A549 (cell line): ENCODE measurements around the gene TMEM9. TPM values are rescaled to one million over a fixed set of nuclear protein-coding genes. Genes with fewer than 3 reads are reported as not detected.

Experiments used
- ATAC-seq, 2 experiments: fragments of 200-7000 bp in 1 of 2; fragments of >200 bp in 1 of 2; cut with Nextera tagmentation in 1 of 2; cut with Tn5 transposase in 1 of 2; 3 replicates each; pipeline versions ENCODE4 v1.8.0 to v1.9.1; 2018 to 2020; ENCODE audit warnings: mild to moderate bottlenecking in 1 of 2, moderate library complexity in 1 of 2
- CTCF ChIA-PET: fragments of 300-600 bp; sonication (Branson Sonifier 250); formaldehyde crosslinking; extraction: SDS; loops from one replicate; lab custom pipeline; 2021; ENCODE audit warnings: antibody characterized with exemption, inconsistent platforms; lab: Yijun Ruan, JAX
- POLR2A ChIA-PET: fragments of 350-600 bp; formaldehyde crosslinking; extraction: SDS; loops from one replicate; lab custom pipeline; 2021; ENCODE audit warnings: antibody characterized with exemption, inconsistent platforms; lab: Yijun Ruan, JAX
- DNase-seq, 2 experiments: peaks; one replicate each; pipeline versions ENCODE4 v3.0.0 to v3.0.0-alpha.2; 2011 to 2016; ENCODE audit warnings: low read depth in 1 of 2, low spot score in 1 of 2
- FAIRE-seq: peaks from 2 replicates; lab custom pipeline; 2011; peaks lifted over from hg19 to GRCh38; lab: Jason Lieb, UNC
- H3K27ac ChIP-seq, 2 experiments: fragments of >200 bp; sonication (Bioruptor Twin); formaldehyde crosslinking; 3 replicates each; pipeline ENCODE4 v1.5.1; 2016 to 2017
- H3K4me1 ChIP-seq: fragments of >200 bp; sonication (Bioruptor Twin); formaldehyde crosslinking; 3 replicates; pipeline ENCODE4 v1.6.1; 2016
- H3K4me2 ChIP-seq: fragments of >200 bp; sonication (Bioruptor Twin); formaldehyde crosslinking; 3 replicates; pipeline ENCODE4 v1.6.1; 2016
- H3K4me3 ChIP-seq: fragments of >200 bp; sonication (Bioruptor Twin); formaldehyde crosslinking; 3 replicates; pipeline ENCODE4 v1.5.1; 2016
- H3K9me3 ChIP-seq: fragments of >200 bp; sonication (Bioruptor Twin); formaldehyde crosslinking; 3 replicates; pipeline ENCODE4 v1.6.1; 2016
- ATOH8 ChIP-seq: fragments of 250-450 bp; sonication (Bioruptor Pico); IDR thresholded peaks from 2 replicates; pipeline ENCODE4 v1.5.0; 2020; ENCODE audit warnings: low read depth, mild to moderate bottlenecking, moderate library complexity
- BCL3 ChIP-seq: fragments of >200 bp; sonication (Bioruptor Twin); formaldehyde crosslinking; IDR thresholded peaks from 3 replicates; pipeline ENCODE4 v1.6.1; 2016
- CBX2 ChIP-seq: fragments of 200-600 bp; sonication (generic); IDR thresholded peaks from 2 replicates; pipeline ENCODE4 v1.6.1; 2016; ENCODE audit warnings: low read depth, mild to moderate bottlenecking, borderline replicate concordance
- CHD4 ChIP-seq: fragments of 200-600 bp; sonication (generic); IDR thresholded peaks from 2 replicates; pipeline ENCODE4 v1.6.1; 2016; ENCODE audit warnings: antibody characterized with exemption, mild to moderate bottlenecking, borderline replicate concordance
- E2F6 ChIP-seq: IDR thresholded peaks from 2 replicates; pipeline ENCODE4 v1.6.1; 2012; ENCODE audit warnings: low read depth, borderline replicate concordance
- EP300 ChIP-seq, 2 experiments: fragments of >200 bp; sonication (Bioruptor Twin); formaldehyde crosslinking; IDR thresholded peaks; 2 replicates in 1 of 2; 3 replicates in 1 of 2; pipeline ENCODE4 v1.6.1; 2016 to 2017
- ESRRA ChIP-seq: fragments of 150-350 bp; IDR thresholded peaks from 2 replicates; pipeline ENCODE4 v1.6.1; 2014; ENCODE audit warnings: mild to moderate bottlenecking, low read length, borderline replicate concordance
- FOSL2 ChIP-seq, 2 experiments: fragments of 450-650 bp in 1 of 2; fragments of >200 bp in 1 of 2; sonication (Bioruptor Twin) in 1 of 2; formaldehyde crosslinking; IDR thresholded peaks; 2 replicates each; pipeline versions ENCODE4 v1.5.0 to v1.6.1; 2016 to 2020; ENCODE audit warnings: mild to moderate bottlenecking in 1 of 2, moderate library complexity in 1 of 2
- FOXS1 ChIP-seq: fragments of 250-450 bp; sonication (Bioruptor Pico); IDR thresholded peaks from 2 replicates; pipeline ENCODE4 v1.5.0; 2020; ENCODE audit warnings: mild to moderate bottlenecking, moderate library complexity
- GATA3 ChIP-seq: IDR thresholded peaks from 2 replicates; pipeline ENCODE4 v1.6.1; 2012; ENCODE audit warnings: borderline replicate concordance
- HES2 ChIP-seq: fragments of >200 bp; sonication (Bioruptor Twin); formaldehyde crosslinking; IDR thresholded peaks from 2 replicates; pipeline ENCODE4 v1.6.1; 2016
- HMGXB4 ChIP-seq: fragments of 250-450 bp; sonication (Bioruptor Pico); IDR thresholded peaks from 2 replicates; pipeline ENCODE4 v1.5.0; 2021; ENCODE audit warnings: mild to moderate bottlenecking, moderate library complexity, borderline replicate concordance
- HOXB13 ChIP-seq: fragments of 250-450 bp; sonication (Bioruptor Pico); IDR thresholded peaks from 2 replicates; pipeline ENCODE4 v1.5.0; 2020; ENCODE audit warnings: low read depth, mild to moderate bottlenecking, moderate library complexity
- HOXB5 ChIP-seq: fragments of 250-450 bp; sonication (Bioruptor Pico); IDR thresholded peaks from 2 replicates; pipeline ENCODE4 v1.5.0; 2020; ENCODE audit warnings: mild to moderate bottlenecking, moderate library complexity
- JUNB ChIP-seq: fragments of >200 bp; sonication (Bioruptor Twin); formaldehyde crosslinking; IDR thresholded peaks from 2 replicates; pipeline ENCODE4 v1.6.1; 2016
- KDM1A ChIP-seq: fragments of 200-600 bp; sonication (generic); IDR thresholded peaks from 2 replicates; pipeline ENCODE4 v1.6.1; 2016; ENCODE audit warnings: low read depth, mild to moderate bottlenecking
- MAFK ChIP-seq: fragments of 450-650 bp; IDR thresholded peaks from 2 replicates; pipeline ENCODE4 v1.6.1; 2014; ENCODE audit not compliant: partially characterized antibody
- MAZ ChIP-seq: fragments of 150-350 bp; IDR thresholded peaks from 2 replicates; pipeline ENCODE4 v1.6.1; 2014; ENCODE audit warnings: antibody characterized with exemption, low read depth, low read length, borderline replicate concordance
- MYC ChIP-seq: IDR thresholded peaks from 2 replicates; pipeline ENCODE4 v1.6.1; 2012; ENCODE audit warnings: mild to moderate bottlenecking, inconsistent platforms, low read length, improper control_type of control experiment, borderline replicate concordance
- NPAS2 ChIP-seq: fragments of 250-450 bp; sonication (Bioruptor Pico); IDR thresholded peaks from 2 replicates; pipeline ENCODE4 v1.8.0; 2022; ENCODE audit warnings: mild to moderate bottlenecking, moderate library complexity, borderline replicate concordance
- PBX3 ChIP-seq: IDR thresholded peaks from 2 replicates; pipeline ENCODE4 v1.6.1; 2012
- PHF8 ChIP-seq: fragments of 200-600 bp; sonication (generic); IDR thresholded peaks from 2 replicates; pipeline ENCODE4 v1.6.1; 2016; ENCODE audit warnings: low read depth, mild to moderate bottlenecking, antibody characterized with exemption, moderate library complexity, borderline replicate concordance
- POLR2A ChIP-seq: IDR thresholded peaks from 2 replicates; pipeline ENCODE4 v1.6.1; 2012; ENCODE audit warnings: mild to moderate bottlenecking, low read length
- RAD21 ChIP-seq, 2 experiments: fragments of >200 bp in 1 of 2; sonication (Bioruptor Twin) in 1 of 2; formaldehyde crosslinking in 1 of 2; IDR thresholded peaks in 1 of 2; conservative IDR thresholded peaks in 1 of 2; 2 replicates in 1 of 2; 3 replicates in 1 of 2; pipeline ENCODE4 v1.6.1; 2012 to 2018; ENCODE audit warnings: inconsistent platforms in 1 of 2
- RFX5 ChIP-seq: fragments of 450-650 bp; IDR thresholded peaks from 2 replicates; pipeline ENCODE4 v1.7.1; 2014; ENCODE audit warnings: antibody characterized with exemption, mild to moderate bottlenecking, moderate library complexity
- SMC3 ChIP-seq: fragments of >200 bp; sonication (Bioruptor Twin); formaldehyde crosslinking; IDR thresholded peaks from 3 replicates; pipeline ENCODE4 v1.6.1; 2018; ENCODE audit warnings: inconsistent platforms
- SREBF2 ChIP-seq: fragments of 450-650 bp; IDR thresholded peaks from 2 replicates; pipeline ENCODE4 v1.6.1; 2014; ENCODE audit warnings: mild to moderate bottlenecking, moderate library complexity
- TFCP2L1 ChIP-seq: fragments of 250-450 bp; sonication (Bioruptor Pico); IDR thresholded peaks from 2 replicates; pipeline ENCODE4 v1.5.0; 2021; ENCODE audit warnings: mild to moderate bottlenecking
- WGBS: methylation state at CpG from one replicate; pipeline ENCODE4 v1.1.6; 2017; ENCODE audit errors: missing lambda C conversion rate; 5-methylcytosine and 5-hydroxymethylcytosine counted together
- polyA plus RNA-seq, 4 experiments: library from polyadenylated mRNA; depleted of rRNA in 3 of 4; stranded (reverse); fragments of >200 nt; fragmentation: RNase III in 1 of 4; extraction: RNeasy Plus Mini Kit Qiagen cat#74134 plus additional on column Dnase treatment in 1 of 4; gene quantifications; 2 replicates in 3 of 4; 3 replicates in 1 of 4; pipeline ENCODE4 v1.2.3, GENCODE V29; 2011 to 2017

TMEM9 gene
- polyA plus RNA-seq, 2 of the 4 experiments (the other 2 are of a cell fraction) = 86.8 to 97.0 TPM

GRCh38 chr1:201180901-201181300, 26.6 kb upstream of the TMEM9 start:
- no peak for ATAC-seq
- no peak for FAIRE-seq
- CTCF ChIA-PET = interaction anchor here (1.0 to 1.1 kb wide), 3 partner anchors 11 to 42 kb away, joined by 3 read pairs; no protein-coding TSS in a partner anchor
- no peak for TF ChIP-seq NPAS2 (CRISPR knock-in tag)
- no peak for TF ChIP-seq HOXB13 (CRISPR knock-in tag)
- no peak for TF ChIP-seq HMGXB4 (CRISPR knock-in tag)
- no peak for TF ChIP-seq HOXB5 (CRISPR knock-in tag)
- TF ChIP-seq PBX3 = no peak
- TF ChIP-seq CBX2 = no peak
- TF ChIP-seq FOSL2 (IDR thresholded peaks at IDR 0.05) = no peak
- TF ChIP-seq FOSL2 (CRISPR knock-in tag; IDR thresholded peaks at IDR 0.05) = no peak
- TF ChIP-seq SREBF2 = no peak
- no peak for TF ChIP-seq POLR2A
- no peak for TF ChIP-seq MAFK
- no peak for TF ChIP-seq GATA3
- no peak for TF ChIP-seq RAD21 (conservative IDR thresholded peaks at IDR 0.05 in 1 of 2, IDR thresholded peaks at IDR 0.05 in 1 of 2)
- TF ChIP-seq RFX5 = no peak
- TF ChIP-seq PHF8 = no peak
- no peak for TF ChIP-seq BCL3
- no peak for TF ChIP-seq MYC
- TF ChIP-seq, all 56 proteins: peak for 0
- H3K27ac ChIP-seq = no peak overlapping the region
- H3K4me1 ChIP-seq = peaks cover 15% of the 10 kb centered on the region; the same call in 2 of the 3 replicates
- POLR2A ChIA-PET = no interaction called here
- H3K4me2 ChIP-seq = no peak overlapping the region
- H3K9me3 ChIP-seq = no peaks in the 10 kb centered on the region; the same call in 2 of the 3 replicates
- H3K4me3 ChIP-seq = no peak overlapping the region
- 83% methylated on average over 6 of the region's 6 CpGs for WGBS
- DNase-seq = no peak

- ATAC-seq (no peak), DNase-seq (no peak), FAIRE-seq (no peak)
- peaks cover 22% of the 10 kb centered on the region; the same call in 2 of the 3 replicates for H3K4me1 ChIP-seq
- TF ChIP-seq FOSL2 (IDR thresholded peaks at IDR 0.05) (no peak), FOSL2 (CRISPR knock-in tag; IDR thresholded peaks at IDR 0.05) (no peak), KDM1A (no peak), ESRRA (no peak), SREBF2 (no peak), EP300 (IDR thresholded peaks at IDR 0.05) (no peak), TFCP2L1 (CRISPR knock-in tag) (no peak), ATOH8 (CRISPR knock-in tag) (no peak), JUNB (no peak), POLR2A (no peak), E2F6 (no peak), MAZ (no peak), SMC3 (no peak), HES2 (no peak), FOXS1 (CRISPR knock-in tag) (no peak), GATA3 (no peak), CHD4 (no peak)
- WGBS = 41% methylated on average over 1 of the region's 1 CpG
- POLR2A ChIA-PET = no interaction called here
- CTCF ChIA-PET = interaction anchor here (1.3 kb wide), 1 partner anchor 182 kb away, joined by 4 read pairs; no protein-coding TSS in a partner anchor
- no peak overlapping the region for H3K4me3 ChIP-seq
- H3K4me2 ChIP-seq = no peak overlapping the region
- H3K27ac ChIP-seq = no peak overlapping the region
- H3K9me3 ChIP-seq = no peaks in the 10 kb centered on the region; the same call in 2 of the 3 replicates
Measured at GRCh38 chr1:201180141-201180540, 25.9 kb upstream of the TMEM9 start.
